ENCODE data around the gene MRPL2. TPM values are rescaled to one million over a fixed set of nuclear protein-coding genes. Genes with fewer than 3 reads are reported as not detected.
"Not testable (repeated sequence)": the region's sequence is repeated elsewhere in the genome, so short reads cannot be mapped to it uniquely, and the experiment has no call there.

The MRPL2 gene
- total RNA-seq, 1 donor from 2014 or later, result 50.3 TPM

DNA sequence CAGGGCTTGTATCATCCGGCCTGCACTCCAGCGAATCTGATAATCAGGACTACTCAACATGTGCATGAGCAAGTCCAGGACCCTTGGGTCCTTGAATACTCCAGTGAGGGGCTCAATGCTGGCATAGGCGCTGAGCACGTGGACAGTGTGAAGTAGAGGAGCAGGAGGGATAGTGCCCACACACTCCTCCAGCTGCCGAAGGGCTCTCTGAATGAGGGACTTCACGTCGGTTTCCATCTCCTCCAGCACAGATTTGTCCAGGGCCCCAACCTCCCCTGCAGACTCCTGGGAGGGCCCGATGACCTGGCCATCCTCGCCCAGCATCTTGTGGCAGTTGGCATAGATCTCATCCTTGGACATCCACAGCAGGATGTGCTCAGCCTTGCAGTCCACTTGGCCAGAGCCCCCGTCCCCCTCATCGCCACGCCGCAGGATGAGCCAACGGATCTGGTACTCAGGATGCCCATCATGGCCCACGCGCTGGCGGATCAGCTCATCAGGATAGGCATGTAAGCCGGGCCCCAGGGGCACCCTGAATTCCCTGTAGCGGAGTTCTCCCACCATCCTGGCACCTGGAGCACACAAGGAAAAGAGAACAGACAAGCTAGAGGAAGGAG lies 6.9 kb downstream of the MRPL2 start:
- Histone ChIP-seq H3K27me3 (ENCODE audit: control insufficient read depth, insufficient read depth, low read length) (no peaks in the 10 kb centered on the region), H3K4me3 (ENCODE audit: low read depth, low read length) (no peak overlapping the region), H3K36me3 (ENCODE audit: control insufficient read depth, insufficient read depth, low read length) (peaks cover 25% of the 10 kb centered on the region)
- FAIRE-seq, result no peak
- TF ChIP-seq CTCF (IDR thresholded peaks at IDR 0.05; ENCODE audit: insufficient read depth, low read length, severe bottlenecking), result no peak
- no peak for DNase-seq (ENCODE audit: low read depth)

DNA sequence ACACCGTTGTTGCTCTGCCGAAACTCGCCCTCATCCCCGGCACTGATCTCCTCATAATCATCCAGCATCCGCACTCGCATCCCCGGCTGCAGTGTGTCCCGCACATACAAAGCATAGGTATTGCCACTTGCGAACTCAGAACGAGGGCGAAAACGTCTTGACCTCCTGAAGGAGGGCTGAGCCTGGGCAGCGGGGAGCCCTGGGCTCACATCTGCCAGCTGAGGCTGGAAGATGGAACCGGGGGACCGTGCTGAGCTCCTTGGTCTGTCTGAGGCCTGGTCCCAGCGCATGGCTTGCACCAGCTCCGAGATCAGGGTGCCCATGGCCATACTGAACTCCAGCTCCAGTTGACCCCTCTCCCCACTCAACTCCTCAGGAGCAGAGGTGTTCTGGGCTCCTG lies 8.3 kb downstream of the MRPL2 start:
- Histone ChIP-seq H3K4me3 (ENCODE audit: low read depth, low read length) (no peak overlapping the region), H3K27me3 (ENCODE audit: control insufficient read depth, insufficient read depth, low read length) (no peaks in the 10 kb centered on the region), H3K36me3 (ENCODE audit: control insufficient read depth, insufficient read depth, low read length) (peaks cover 30% of the 10 kb centered on the region)
- no peak for TF ChIP-seq CTCF (IDR thresholded peaks at IDR 0.05; ENCODE audit: insufficient read depth, low read length, severe bottlenecking)
- FAIRE-seq (no peak), DNase-seq (ENCODE audit: low read depth) (no peak)

DNA sequence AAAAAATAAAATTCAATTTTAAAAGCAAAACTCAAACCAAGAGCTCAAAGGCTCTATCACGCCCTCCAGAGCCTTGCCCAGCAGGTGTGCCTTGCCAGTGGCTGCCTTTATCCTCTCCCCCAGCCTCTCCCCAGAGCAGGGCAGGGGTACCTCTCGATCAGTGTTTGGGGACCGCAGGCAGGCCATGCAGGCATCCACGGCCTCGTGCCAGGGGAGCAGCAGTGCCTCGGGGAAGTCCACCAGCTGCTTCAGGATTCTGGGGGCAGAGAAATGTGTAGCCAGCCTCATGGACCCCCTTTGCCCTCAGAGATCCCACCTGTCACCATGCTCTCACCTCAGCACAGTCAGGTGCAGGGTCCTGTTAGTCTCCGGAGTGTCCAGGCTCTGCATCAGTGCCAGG lies 11.2 kb downstream of the MRPL2 start:
- TF ChIP-seq CTCF (IDR thresholded peaks at IDR 0.05; ENCODE audit: insufficient read depth, low read length, severe bottlenecking), result no peak
- Histone ChIP-seq H3K4me3 (ENCODE audit: low read depth, low read length) (no peak overlapping the region), H3K36me3 (ENCODE audit: control insufficient read depth, insufficient read depth, low read length) (peaks cover 43% of the 10 kb centered on the region), H3K27me3 (ENCODE audit: control insufficient read depth, insufficient read depth, low read length) (no peaks in the 10 kb centered on the region)
- DNase-seq (ENCODE audit: low read depth) (no peak), FAIRE-seq (no peak)

DNA sequence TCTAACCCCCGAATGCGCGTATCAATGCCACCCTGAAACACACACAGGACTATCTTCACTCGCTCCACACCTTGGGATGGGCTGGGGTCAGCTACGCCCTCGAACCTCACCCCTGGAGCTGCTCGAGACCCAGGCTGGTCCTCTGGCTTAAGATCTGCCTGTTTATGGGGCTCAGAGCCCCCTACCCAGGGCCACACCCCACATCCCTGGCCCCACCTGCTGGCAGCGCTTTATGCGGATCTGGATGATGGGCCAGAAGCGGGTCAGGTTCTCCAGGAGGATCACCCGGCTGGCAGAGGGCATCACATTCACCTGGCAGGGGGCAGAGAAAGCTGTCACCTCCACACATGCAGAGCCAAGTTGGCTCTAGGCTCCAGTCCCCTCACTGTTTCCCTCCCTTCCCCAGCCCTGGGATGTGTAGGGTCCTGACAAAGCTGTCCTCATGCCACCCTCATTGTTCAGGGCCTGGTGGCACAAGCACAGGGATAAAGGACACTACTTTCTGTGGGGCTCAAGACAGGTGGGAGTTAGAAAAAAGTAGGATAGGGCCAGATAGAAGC lies 13.8 kb downstream of the MRPL2 start:
- Histone ChIP-seq H3K4me3 (ENCODE audit: low read depth, low read length) (no peak overlapping the region), H3K36me3 (ENCODE audit: control insufficient read depth, insufficient read depth, low read length) (peaks cover 46% of the 10 kb centered on the region), H3K27me3 (ENCODE audit: control insufficient read depth, insufficient read depth, low read length) (no peaks in the 10 kb centered on the region)
- no peak for FAIRE-seq
- TF ChIP-seq CTCF (IDR thresholded peaks at IDR 0.05; ENCODE audit: insufficient read depth, low read length, severe bottlenecking), result no peak
- DNase-seq (ENCODE audit: low read depth), result no peak

- Histone ChIP-seq H3K27me3 (ENCODE audit: control insufficient read depth, insufficient read depth, low read length) (no peaks in the 10 kb centered on the region), H3K4me3 (ENCODE audit: low read depth, low read length) (no peak overlapping the region), H3K36me3 (ENCODE audit: control insufficient read depth, insufficient read depth, low read length) (peaks cover 42% of the 10 kb centered on the region)
- no peak for DNase-seq (ENCODE audit: low read depth)
- no peak for TF ChIP-seq CTCF (IDR thresholded peaks at IDR 0.05; ENCODE audit: insufficient read depth, low read length, severe bottlenecking)
- no peak for FAIRE-seq
These were observed 15.9 kb downstream of the MRPL2 start for GRCh38 chr6:43043310-43043709.

DNA sequence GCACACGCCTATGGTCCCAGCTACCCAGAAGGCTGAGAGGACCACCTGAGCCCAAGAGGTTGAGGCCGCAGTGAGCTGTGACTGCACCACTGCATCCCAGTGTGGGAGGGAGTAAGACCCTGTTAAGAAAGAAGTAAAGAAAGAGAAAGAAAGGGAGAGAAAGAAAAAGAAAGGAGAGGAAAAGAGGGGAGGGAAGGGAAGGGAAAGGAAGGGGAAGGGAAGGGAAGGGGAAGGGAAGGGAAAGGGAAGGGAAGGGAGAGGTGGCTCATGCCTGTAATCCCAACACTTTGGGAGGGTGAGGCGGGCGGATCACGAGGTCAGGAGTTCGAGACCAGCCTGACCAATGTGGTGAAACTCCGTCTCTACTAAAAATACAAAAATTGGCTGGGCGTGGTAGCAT lies 17.8 kb downstream of the MRPL2 start:
- DNase-seq (ENCODE audit: low read depth); FAIRE-seq; H3K27me3 ChIP-seq (ENCODE audit: control insufficient read depth, insufficient read depth, low read length); H3K4me3 ChIP-seq (ENCODE audit: low read depth, low read length): not testable (repeated sequence)
- peaks cover 39% of the 10 kb centered on the region for H3K36me3 ChIP-seq (ENCODE audit: control insufficient read depth, insufficient read depth, low read length)
